GM18526 (cell line): ENCODE data around the gene GABPA.

ENCODE experiments used
- POLR2A ChIP-seq: IDR thresholded peaks from 3 replicates; pipeline ENCODE4 v1.6.1; 2011; ENCODE audit not compliant: insufficient read length; ENCODE audit errors: extremely low read depth

Gene GABPA

GRCh38 chr21:25776440-25776839 is 41.7 kb downstream of the GABPA start:
- TF ChIP-seq POLR2A, result no peak

DNA sequence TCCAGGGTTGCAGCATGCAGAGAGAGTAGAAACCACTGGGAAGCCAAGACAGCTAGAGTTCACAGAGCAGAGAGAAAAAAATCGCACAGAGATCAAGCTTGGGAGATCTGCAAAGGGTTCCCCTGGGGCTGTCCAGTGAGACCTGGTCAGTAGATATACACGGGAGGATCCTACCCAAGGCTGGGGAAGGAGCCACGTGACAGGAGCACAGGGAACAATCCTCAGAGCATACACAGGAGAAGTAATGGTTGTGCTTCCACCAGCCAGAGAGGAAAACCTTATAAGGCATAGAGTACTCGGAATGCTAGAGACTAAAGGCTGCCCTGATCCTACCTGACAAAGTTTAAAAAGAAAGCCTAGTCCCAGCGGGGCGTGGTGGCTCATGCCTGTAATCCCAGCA is 53.9 kb downstream of the GABPA start:
- TF ChIP-seq POLR2A, result no peak

DNA sequence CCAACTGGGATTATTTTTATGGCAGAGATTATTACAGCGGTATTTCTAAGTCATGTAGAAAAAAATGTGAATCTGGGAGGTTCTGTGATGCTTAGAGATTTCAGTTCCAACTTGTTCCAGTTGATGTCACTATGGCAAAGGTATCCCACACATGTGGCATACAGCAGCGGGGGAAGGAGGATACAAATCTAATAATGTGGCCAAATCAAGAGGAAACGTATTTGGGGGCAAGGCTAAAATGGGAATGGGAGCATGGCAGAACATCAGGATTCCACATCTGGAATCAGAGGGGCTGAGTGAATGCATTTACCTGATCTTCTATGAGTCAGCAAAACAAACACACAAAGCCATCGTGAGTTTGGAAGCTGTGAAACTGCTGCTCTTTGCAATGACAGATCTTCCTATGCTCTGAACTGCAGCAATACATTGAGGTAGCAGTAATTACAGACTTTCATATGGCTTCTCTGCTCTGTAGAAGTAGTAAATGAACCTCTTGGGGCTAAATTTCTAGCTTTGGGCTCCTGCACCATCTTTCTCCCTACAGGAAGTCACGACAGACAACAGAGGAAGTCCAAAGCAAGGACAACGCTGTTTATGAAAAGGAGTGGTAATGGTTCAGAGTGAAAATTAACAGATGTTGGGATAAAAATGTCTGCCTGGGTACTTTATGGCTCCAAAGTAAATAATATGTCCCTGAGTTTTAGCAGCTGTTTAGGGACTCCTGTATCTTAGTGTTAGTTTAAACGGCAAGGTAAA is 55.5 kb downstream of the GABPA start:
- TF ChIP-seq POLR2A, result no peak

DNA sequence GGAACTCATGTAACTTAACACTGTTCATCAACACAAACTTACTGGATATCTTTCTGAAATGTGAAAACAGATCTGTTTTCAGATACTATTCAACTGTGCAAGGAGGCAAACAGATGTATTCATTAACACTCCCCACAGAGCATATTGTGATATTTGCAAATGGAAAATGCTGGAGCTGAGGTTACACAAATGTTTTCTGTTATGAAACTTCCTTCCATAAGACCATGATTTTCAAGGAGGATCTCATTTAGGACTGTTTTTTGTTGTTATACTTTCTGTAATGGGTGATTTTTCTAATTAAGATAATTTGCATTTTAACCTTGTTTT is 56.1 kb downstream of the GABPA start:
- TF ChIP-seq POLR2A, result no peak

DNA sequence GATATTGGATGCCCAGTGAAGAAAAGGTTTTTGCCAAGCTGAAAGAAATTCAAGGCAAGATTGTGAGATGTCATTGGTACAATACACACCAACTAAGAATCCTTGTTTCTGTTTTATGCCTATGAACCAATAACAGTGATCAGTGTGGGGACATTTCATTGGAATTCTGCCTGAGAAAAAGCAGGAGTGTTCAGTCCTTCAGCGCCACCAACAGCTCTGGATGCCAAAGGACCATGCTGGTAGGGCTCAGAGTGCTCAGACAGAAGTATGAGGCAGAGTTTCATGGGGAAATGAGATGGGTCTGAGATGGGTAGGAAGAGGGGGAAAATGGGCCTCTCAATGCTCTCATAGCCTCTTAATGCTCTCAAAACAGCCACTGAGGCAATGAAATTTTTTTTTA is 56.5 kb downstream of the GABPA start:
- no peak for TF ChIP-seq POLR2A

GRCh38 chr21:25801217-25802014 is 66.6 kb downstream of the GABPA start:
- no peak for TF ChIP-seq POLR2A

DNA sequence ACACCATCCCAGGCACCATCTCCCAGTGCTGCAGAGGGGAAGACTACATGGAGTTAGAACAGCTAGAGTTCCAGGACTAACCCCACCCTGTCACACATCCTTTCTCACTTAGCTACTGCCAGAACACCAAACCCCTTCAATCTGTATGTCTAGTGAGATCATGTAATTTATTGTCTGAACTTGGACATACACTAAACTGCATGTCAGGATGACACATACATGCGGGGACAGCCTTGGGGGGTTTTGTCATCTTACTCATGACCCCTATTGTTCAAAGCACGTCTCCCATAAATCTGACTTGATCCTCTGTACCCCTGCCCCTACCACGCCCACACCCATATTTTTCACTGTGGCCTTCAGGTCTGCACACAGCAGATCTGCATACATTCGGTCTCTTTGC is 71.3 kb downstream of the GABPA start:
- TF ChIP-seq POLR2A, result no peak

DNA sequence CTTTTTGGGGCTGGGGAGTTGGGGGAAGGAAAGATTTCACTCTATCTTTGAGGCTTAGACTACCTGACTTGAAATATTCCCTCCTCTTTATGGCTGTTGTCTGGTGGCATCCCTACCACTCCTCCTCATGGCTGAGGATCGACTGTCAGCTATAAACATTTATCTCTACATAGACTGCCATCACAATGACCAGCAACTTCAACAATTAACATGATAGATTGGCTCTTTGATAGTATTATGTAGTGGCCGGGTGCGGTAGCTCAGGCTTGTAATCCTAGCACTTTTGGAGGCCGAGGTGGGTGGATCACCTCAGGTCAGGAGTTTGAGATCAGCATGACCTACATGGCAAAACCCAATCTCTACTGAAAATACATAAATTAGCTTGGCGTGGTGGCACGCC is 72.4 kb downstream of the GABPA start:
- no peak for TF ChIP-seq POLR2A

GRCh38 chr21:25809013-25809412 is 74.2 kb downstream of the GABPA start:
- no peak for TF ChIP-seq POLR2A

GRCh38 chr21:25811186-25811585 is 76.4 kb downstream of the GABPA start:
- no peak for TF ChIP-seq POLR2A

DNA sequence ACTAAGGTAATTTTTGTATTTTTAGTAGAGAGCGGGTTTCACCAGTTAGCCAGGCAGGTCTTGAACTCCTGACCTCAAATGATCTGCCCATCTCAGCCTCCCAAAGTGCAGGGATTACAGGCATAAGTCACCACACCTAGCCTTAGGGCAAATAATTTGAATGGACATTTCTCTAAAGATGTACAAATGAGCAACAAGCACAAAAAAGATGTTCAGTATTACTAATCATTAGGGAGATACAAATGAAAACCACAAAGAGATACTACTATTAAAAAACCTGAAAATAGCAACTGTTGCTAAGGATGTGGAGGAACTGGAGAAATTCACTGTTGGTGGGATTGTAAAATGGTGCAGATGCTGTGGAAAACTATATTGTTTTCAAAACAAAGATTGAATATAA is 79.1 kb downstream of the GABPA start:
- TF ChIP-seq POLR2A, result no peak

DNA sequence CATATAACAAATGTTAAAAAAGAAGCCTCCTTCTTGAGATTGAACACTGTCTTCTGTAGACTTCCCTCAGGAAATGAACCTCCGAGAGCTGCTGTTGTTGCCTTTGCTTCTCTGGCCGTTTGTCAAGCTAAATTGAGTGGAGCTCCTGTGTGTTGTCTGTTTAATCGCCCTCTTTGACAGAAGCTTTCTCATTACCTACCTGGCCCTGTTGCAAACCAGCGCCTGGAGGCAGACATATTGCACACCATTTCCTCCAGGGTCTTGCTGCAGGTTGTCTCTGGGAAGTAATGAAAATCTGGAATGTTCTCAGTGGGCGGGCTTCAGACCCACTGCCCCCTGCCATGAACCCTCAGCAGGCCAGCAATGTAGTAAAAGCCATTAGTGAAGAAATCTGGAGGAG is 83.3 kb downstream of the GABPA start:
- TF ChIP-seq POLR2A, result no peak

GRCh38 chr21:25818551-25818950 is 83.8 kb downstream of the GABPA start:
- no peak for TF ChIP-seq POLR2A
